Breast epithelium (tissue), 3 donors: ENCODE results near the gene SCYGR8.

ENCODE experiments used
- POLR2AphosphoS5 ChIP-seq, 3 donors: sonication (generic); formaldehyde crosslinking; IDR thresholded peaks; one replicate each; pipeline ENCODE4 v1.6.1; 2017; ENCODE audit warnings: antibody characterized with exemption in 3 of 3
- TF ChIP-seq, protein P1 (sequence below), 3 donors: fragments of 450-650 bp; IDR thresholded peaks; one replicate each; pipeline ENCODE4 v1.5.1; 2016 to 2017; ENCODE audit warnings: antibody characterized with exemption in 3 of 3, mild to moderate bottlenecking in 3 of 3, moderate library complexity in 3 of 3

- TF ChIP-seq, protein P1, sequence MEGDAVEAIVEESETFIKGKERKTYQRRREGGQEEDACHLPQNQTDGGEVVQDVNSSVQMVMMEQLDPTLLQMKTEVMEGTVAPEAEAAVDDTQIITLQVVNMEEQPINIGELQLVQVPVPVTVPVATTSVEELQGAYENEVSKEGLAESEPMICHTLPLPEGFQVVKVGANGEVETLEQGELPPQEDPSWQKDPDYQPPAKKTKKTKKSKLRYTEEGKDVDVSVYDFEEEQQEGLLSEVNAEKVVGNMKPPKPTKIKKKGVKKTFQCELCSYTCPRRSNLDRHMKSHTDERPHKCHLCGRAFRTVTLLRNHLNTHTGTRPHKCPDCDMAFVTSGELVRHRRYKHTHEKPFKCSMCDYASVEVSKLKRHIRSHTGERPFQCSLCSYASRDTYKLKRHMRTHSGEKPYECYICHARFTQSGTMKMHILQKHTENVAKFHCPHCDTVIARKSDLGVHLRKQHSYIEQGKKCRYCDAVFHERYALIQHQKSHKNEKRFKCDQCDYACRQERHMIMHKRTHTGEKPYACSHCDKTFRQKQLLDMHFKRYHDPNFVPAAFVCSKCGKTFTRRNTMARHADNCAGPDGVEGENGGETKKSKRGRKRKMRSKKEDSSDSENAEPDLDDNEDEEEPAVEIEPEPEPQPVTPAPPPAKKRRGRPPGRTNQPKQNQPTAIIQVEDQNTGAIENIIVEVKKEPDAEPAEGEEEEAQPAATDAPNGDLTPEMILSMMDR (IDR thresholded peaks at IDR 0.05), result no peak
- no peak for TF ChIP-seq POLR2AphosphoS5 (IDR thresholded peaks at IDR 0.05)
These were observed 39.6 kb downstream of the SCYGR8 start for GRCh38 chr2:227785293-227785692.
